Neural cell (in vitro differentiated cells): ENCODE measurements around the gene SAE1. TPM values are rescaled to one million over a fixed set of nuclear protein-coding genes. Genes with fewer than 3 reads are reported as not detected.

Experiments used
- H2AFZ ChIP-seq: fragments of 200-600, 300-800 bp; sonication (generic), shearing (Covaris generic); 2 replicates; pipeline ENCODE4 v1.6.0; 2014; ENCODE audit warnings: low read depth, mild to moderate bottlenecking, antibody characterized with exemption, low read length, moderate library complexity
- H3F3A ChIP-seq: fragments of 200-600 bp; shearing (Covaris generic); 2 replicates; pipeline ENCODE4 v1.6.1; 2016; ENCODE audit warnings: mild to moderate bottlenecking, moderate library complexity, mixed read lengths, antibody characterized with exemption, low read length; ENCODE audit not compliant: insufficient read depth, poor library complexity, severe bottlenecking
- H3K27ac ChIP-seq: fragments of 200-600, 300-800 bp; sonication (generic), shearing (Covaris generic); 2 replicates; pipeline ENCODE4 v1.5.1; 2014; ENCODE audit warnings: mild to moderate bottlenecking, low read length, moderate library complexity
- H3K27me3 ChIP-seq: fragments of 300-800, 200-600 bp; sonication (generic), shearing (Covaris generic); 2 replicates; pipeline ENCODE4 v1.6.0; 2014; ENCODE audit warnings: mild to moderate bottlenecking, low read depth, low read length, moderate library complexity; ENCODE audit not compliant: insufficient read depth
- H3K36me3 ChIP-seq: fragments of 300-800, 200-600 bp; sonication (generic), shearing (Covaris generic); 2 replicates; pipeline ENCODE4 v1.5.1; 2014; ENCODE audit warnings: mild to moderate bottlenecking, antibody characterized with exemption, low read length, moderate library complexity; ENCODE audit not compliant: insufficient read depth
- H3K4me2 ChIP-seq: fragments of 300-800, 200-600 bp; sonication (generic), shearing (Covaris generic); 2 replicates; pipeline ENCODE4 v1.6.0; 2014; ENCODE audit warnings: mild to moderate bottlenecking, low read length
- H3K4me3 ChIP-seq: fragments of 300-800, 200-600 bp; sonication (generic), shearing (Covaris generic); 2 replicates; pipeline ENCODE4 v1.5.1; 2014; ENCODE audit warnings: mild to moderate bottlenecking, low read length, moderate library complexity
- H3K79me2 ChIP-seq: fragments of 200-600 bp; shearing (Covaris generic); replicated peaks from 2 replicates; pipeline ENCODE4 v1.6.0; 2014; ENCODE audit warnings: mild to moderate bottlenecking, low read length, moderate library complexity; ENCODE audit not compliant: insufficient read depth
- H3K9ac ChIP-seq: fragments of 300-800, 200-600 bp; sonication (generic), shearing (Covaris generic); 2 replicates; pipeline ENCODE4 v1.6.1; 2016; ENCODE audit warnings: mild to moderate bottlenecking, low read length, mixed read lengths
- H3K9me2 ChIP-seq: fragments of 200-600 bp; shearing (Covaris generic); 2 replicates; pipeline ENCODE4 v1.6.1; 2016; ENCODE audit warnings: mild to moderate bottlenecking, low read length, mixed read lengths; ENCODE audit not compliant: insufficient read depth
- H3K9me3 ChIP-seq: fragments of 200-600, 300-800 bp; sonication (generic), shearing (Covaris generic); 2 replicates; pipeline ENCODE4 v1.6.1; 2016; ENCODE audit warnings: mild to moderate bottlenecking, mixed run types, low read length, moderate library complexity, mixed read lengths
- H4K20me1 ChIP-seq: fragments of 200-600 bp; shearing (Covaris generic); 2 replicates; pipeline ENCODE4 v1.6.1; 2016; ENCODE audit warnings: mild to moderate bottlenecking, mixed run types; ENCODE audit not compliant: insufficient read depth
- CTCF ChIP-seq: fragments of 450-650 bp; IDR thresholded peaks from 2 replicates; pipeline ENCODE4 v1.5.1; 2014; ENCODE audit warnings: antibody characterized with exemption, mild to moderate bottlenecking, moderate library complexity; ENCODE audit not compliant: poor library complexity, severe bottlenecking
- EP300 ChIP-seq: fragments of 450-650 bp; conservative IDR thresholded peaks from 2 replicates; pipeline ENCODE4 v1.6.1; 2014; ENCODE audit warnings: antibody characterized with exemption, mild to moderate bottlenecking, moderate library complexity; ENCODE audit not compliant: poor library complexity, severe bottlenecking
- EZH2 ChIP-seq: fragments of 200-600, 300-800 bp; shearing (Covaris generic), sonication (generic); IDR thresholded peaks from 2 replicates; pipeline ENCODE4 v1.6.1; 2014; ENCODE audit warnings: antibody characterized with exemption, low read length, borderline replicate concordance, mild to moderate bottlenecking; ENCODE audit not compliant: insufficient read depth, poor library complexity, severe bottlenecking
- MXI1 ChIP-seq: fragments of 450-650 bp; conservative IDR thresholded peaks from 2 replicates; pipeline ENCODE4 v1.6.1; 2014; ENCODE audit warnings: antibody characterized with exemption, mild to moderate bottlenecking; ENCODE audit not compliant: poor library complexity, severe bottlenecking
- POLR2AphosphoS5 ChIP-seq: IDR thresholded peaks from 2 replicates; pipeline ENCODE4 v1.6.1; 2012
- RAD21 ChIP-seq: fragments of 450-650 bp; conservative IDR thresholded peaks from 2 replicates; pipeline ENCODE4 v1.6.1; 2014; ENCODE audit warnings: antibody characterized with exemption, mild to moderate bottlenecking, moderate library complexity
- REST ChIP-seq: IDR thresholded peaks from 2 replicates; pipeline ENCODE4 v1.6.1; 2012; ENCODE audit warnings: borderline replicate concordance
- SMC3 ChIP-seq: fragments of 450-650 bp; conservative IDR thresholded peaks from 2 replicates; pipeline ENCODE4 v1.6.1; 2014; ENCODE audit warnings: antibody characterized with exemption, mild to moderate bottlenecking, moderate library complexity; ENCODE audit not compliant: poor library complexity
- TAF1 ChIP-seq: IDR thresholded peaks from 2 replicates; pipeline ENCODE4 v1.6.1; 2012; ENCODE audit warnings: low read depth
- polyA plus RNA-seq: library from polyadenylated mRNA; depleted of rRNA; stranded (reverse); fragments of >200 nt; gene quantifications from 2 replicates; pipeline ENCODE4 v1.2.3, GENCODE V29; 2014

Gene SAE1
- polyA plus RNA-seq, 1 donor from 2014 or later = 178 TPM

GRCh38 chr19:47225746-47226425 is 95.3 kb downstream of the SAE1 start:
- Histone ChIP-seq H3K9me3 (no peaks in the 10 kb centered on the region), H3K4me3 (peak overlapping the region; percentile 67), H3K27me3 (no peaks in the 10 kb centered on the region), H3K4me2 (peak overlapping the region; percentile 68), H4K20me1 (no peaks in the 10 kb centered on the region), H3K79me2 (no peaks in the 10 kb centered on the region), H3K36me3 (no peaks in the 10 kb centered on the region), H2AFZ (peak overlapping the region; percentile 34), H3K27ac (peak overlapping the region; percentile 78), H3K9ac (peak overlapping the region; percentile 84), H3F3A (no peaks in the 10 kb centered on the region), H3K9me2 (no peaks in the 10 kb centered on the region)
- TF ChIP-seq REST = peak; percentile 58
- peak; percentile 95 for TF ChIP-seq POLR2AphosphoS5
- TF ChIP-seq CTCF = peak; percentile 56
- TF ChIP-seq EP300 = peak; percentile 44
- no peak for TF ChIP-seq MXI1
- TF ChIP-seq SMC3 = no peak

- Histone ChIP-seq H4K20me1 (no peaks in the 10 kb centered on the region), H3K4me2 (peak overlapping the region; percentile 68), H3K9ac (peak overlapping the region; percentile 84), H3K9me3 (no peaks in the 10 kb centered on the region), H3K4me3 (peak overlapping the region; percentile 67), H3F3A (no peaks in the 10 kb centered on the region), H3K36me3 (no peaks in the 10 kb centered on the region), H3K27ac (peak overlapping the region; percentile 75), H3K9me2 (no peaks in the 10 kb centered on the region), H2AFZ (peak overlapping the region; percentile 27), H3K27me3 (no peaks in the 10 kb centered on the region), H3K79me2 (no peaks in the 10 kb centered on the region)
- no peak for TF ChIP-seq SMC3
- no peak for TF ChIP-seq RAD21
- TF ChIP-seq EP300 = no peak
- no peak for TF ChIP-seq MXI1
- no peak for TF ChIP-seq TAF1
- no peak for TF ChIP-seq EZH2
- no peak for TF ChIP-seq CTCF
- no peak for TF ChIP-seq REST
- no peak for TF ChIP-seq POLR2AphosphoS5
Measured at GRCh38 chr19:47226426-47227351, 96.1 kb downstream of the SAE1 start.
